HL-60 (cell line): Measurements from ENCODE around the gene TLE3.

Experiments
- DNase-seq, 2 experiments: peaks; one replicate each; pipeline ENCODE4 v3.0.0-alpha.2; 2010 to 2020; ENCODE audit warnings: low read depth in 1 of 2, low spot score in 1 of 2
- H3K27ac ChIP-seq: fragments of 250-450 bp; sonication (Bioruptor Pico); replicated peaks from 2 replicates; pipeline ENCODE4 v1.5.1; 2020; ENCODE audit warnings: mild to moderate bottlenecking, moderate library complexity
- H3K27me3 ChIP-seq: fragments of 250-450 bp; sonication (Bioruptor Pico); 2 replicates; pipeline ENCODE4 v1.5.1; 2021; ENCODE audit warnings: mild to moderate bottlenecking, moderate library complexity; ENCODE audit not compliant: insufficient read depth, poor library complexity, severe bottlenecking
- H3K4me3 ChIP-seq: replicated peaks from 2 replicates; pipeline ENCODE4 v1.5.1; 2011; ENCODE audit warnings: mild to moderate bottlenecking, control low read depth, low read length; ENCODE audit not compliant: insufficient read depth
- CTCF ChIP-seq: IDR thresholded peaks from one replicate; pipeline ENCODE4 v1.5.1; 2011; ENCODE audit warnings: low read length, control low read depth, inconsistent platforms; ENCODE audit not compliant: insufficient read depth
- GABPA ChIP-seq: IDR thresholded peaks from 2 replicates; pipeline ENCODE4 v1.6.1; 2012; ENCODE audit warnings: low read depth
- POLR2AphosphoS5 ChIP-seq: IDR thresholded peaks from 2 replicates; pipeline ENCODE4 v1.6.1; 2012; ENCODE audit warnings: low read depth
- REST ChIP-seq: IDR thresholded peaks from 2 replicates; pipeline ENCODE4 v1.6.1; 2012; ENCODE audit warnings: low read depth; ENCODE audit not compliant: insufficient replicate concordance
- SPI1 ChIP-seq: IDR thresholded peaks from 2 replicates; pipeline ENCODE4 v1.6.1; 2012; ENCODE audit warnings: low read depth, mild to moderate bottlenecking, borderline replicate concordance

TLE3 gene

GRCh38 chr15:70146771-70147170 lies 49.1 kb upstream of the TLE3 start:
- TF ChIP-seq POLR2AphosphoS5 (no peak), REST (no peak), CTCF (no peak), GABPA (no peak), SPI1 (no peak)
- Histone ChIP-seq H3K27me3 (no peaks in the 10 kb centered on the region), H3K4me3 (no peak overlapping the region), H3K27ac (no peak overlapping the region)
- no peak for DNase-seq

- Histone ChIP-seq H3K27me3 (no peaks in the 10 kb centered on the region), H3K27ac (no peak overlapping the region), H3K4me3 (no peak overlapping the region)
- TF ChIP-seq REST (no peak), POLR2AphosphoS5 (no peak), CTCF (no peak), SPI1 (no peak), GABPA (no peak)
- DNase-seq, result no peak
These were observed 48.4 kb upstream of the TLE3 start for GRCh38 chr15:70146162-70146561.

- no peak for DNase-seq
- TF ChIP-seq CTCF (no peak), REST (no peak), GABPA (no peak), SPI1 (no peak), POLR2AphosphoS5 (no peak)
- Histone ChIP-seq H3K4me3 (no peak overlapping the region), H3K27ac (no peak overlapping the region), H3K27me3 (no peaks in the 10 kb centered on the region)
These were observed 47.5 kb upstream of the TLE3 start for GRCh38 chr15:70145261-70145660.
